ENCODE data around the gene NUDT9.
"Not testable (repeated sequence)": the region's sequence is repeated elsewhere in the genome, so short reads cannot be mapped to it uniquely, and the experiment has no call there.

Gene NUDT9

DNA sequence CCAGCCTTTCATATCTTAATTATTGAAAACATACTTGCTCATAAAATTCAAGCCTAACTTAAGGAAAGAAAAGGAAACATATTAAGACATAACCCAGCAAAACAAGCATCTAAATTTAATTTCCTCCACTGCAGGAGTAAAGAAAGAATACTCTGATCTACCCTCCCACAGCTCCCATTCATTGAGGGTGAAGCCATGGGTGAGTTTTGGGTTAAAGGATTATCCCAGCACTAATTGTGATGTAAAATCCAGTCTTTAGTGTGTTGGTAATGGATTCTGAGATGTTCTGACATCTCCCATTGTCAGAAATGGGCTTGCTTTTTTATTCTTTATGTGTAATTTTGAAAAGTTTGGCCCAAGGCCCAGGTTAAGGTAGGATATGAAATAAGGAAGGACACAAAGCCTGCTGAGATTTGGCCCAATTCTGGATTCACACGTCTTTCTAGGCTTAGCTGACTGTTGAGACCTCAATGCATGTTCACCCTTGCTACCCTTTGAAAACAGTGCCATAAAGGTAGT is 56.4 kb downstream of the NUDT9 start:
- no peak overlapping the region for H3K23ac ChIP-seq (ENCODE audit: low read depth, low read length, poor library complexity)
- WGBS, 2 donors (ENCODE audit: extremely low coverage in 2 of 2, insufficient read length in 2 of 2, insufficient replicate concordance in 1 of 2) = no CpG with 5 or more reads among the region's 1 CpG
- no peak overlapping the region for H2AK5ac ChIP-seq (ENCODE audit: low read depth, low read length)
- no peak overlapping the region for H3K18ac ChIP-seq (ENCODE audit: low read length)
- no peaks in the 10 kb centered on the region for H3K4me1 ChIP-seq (ENCODE audit: control insufficient read depth in 2 of 2, insufficient read depth in 1 of 2, low read depth in 1 of 2, low read length in 2 of 2)
- H2BK5ac ChIP-seq (ENCODE audit: low read length) = no peak overlapping the region
- no peak overlapping the region for H2BK15ac ChIP-seq (ENCODE audit: low read length)
- no peak overlapping the region for H4K91ac ChIP-seq (ENCODE audit: low read depth, low read length, poor library complexity)
- no peak overlapping the region for H3K4me2 ChIP-seq (ENCODE audit: insufficient read depth, low read length, poor library complexity, severe bottlenecking)
- no peak for DNase-seq (ENCODE audit: low spot score)
- H3K9ac ChIP-seq (ENCODE audit: low read depth, low read length, poor library complexity) = no peak overlapping the region
- no peaks in the 10 kb centered on the region for H3K36me3 ChIP-seq (replicated peaks in 1 of 2; ENCODE audit: control insufficient read depth in 2 of 2, insufficient read depth in 2 of 2, low read length in 2 of 2)
- H3K14ac ChIP-seq (ENCODE audit: low read length) = no peak overlapping the region
- H3K4ac ChIP-seq (ENCODE audit: low read length) = no peak overlapping the region
- H2AFZ ChIP-seq (ENCODE audit: low read length) = no peak overlapping the region
- H3K4me3 ChIP-seq (ENCODE audit: low read length in 2 of 2) = no peak overlapping the region
- H3K79me1 ChIP-seq (ENCODE audit: low read depth, low read length) = no peaks in the 10 kb centered on the region
- H4K8ac ChIP-seq (ENCODE audit: low read depth, low read length) = no peak overlapping the region
- no peaks in the 10 kb centered on the region for H3K9me3 ChIP-seq (replicated peaks in 1 of 2; ENCODE audit: control insufficient read depth in 2 of 2, insufficient read depth in 1 of 2, low read depth in 1 of 2, low read length in 2 of 2)
- H2BK12ac ChIP-seq (ENCODE audit: low read length) = no peak overlapping the region
- no peak overlapping the region for H2BK120ac ChIP-seq (ENCODE audit: low read depth, low read length)
- H3K27ac ChIP-seq (replicated peaks; ENCODE audit: low read length) = no peak overlapping the region
- no peaks in the 10 kb centered on the region for H3K27me3 ChIP-seq (ENCODE audit: control insufficient read depth in 3 of 3, insufficient read depth in 3 of 3, low read depth in 1 of 3, low read length in 3 of 3)

DNA sequence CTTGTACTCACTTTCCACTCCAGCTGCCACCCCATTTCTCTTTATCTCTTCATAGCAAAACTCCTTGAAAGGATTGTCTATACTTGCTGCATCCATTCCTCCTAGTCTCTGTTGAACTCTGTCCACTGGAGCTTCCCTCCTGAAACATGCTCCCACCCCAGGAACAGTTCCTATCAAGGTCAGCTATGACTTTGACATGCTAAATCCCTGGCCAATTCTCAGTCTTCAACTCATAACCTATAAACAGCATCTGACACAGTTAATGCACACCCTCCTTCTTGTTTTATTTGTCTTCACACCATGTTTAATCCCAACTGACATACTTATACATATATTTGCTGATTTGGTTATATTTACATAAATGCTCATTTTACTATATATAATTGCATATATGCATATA is 59.0 kb downstream of the NUDT9 start:
- no peak overlapping the region for H3K9ac ChIP-seq (ENCODE audit: low read depth, low read length, poor library complexity)
- H3K23ac ChIP-seq (ENCODE audit: low read depth, low read length, poor library complexity) = no peak overlapping the region
- no peak overlapping the region for H4K8ac ChIP-seq (ENCODE audit: low read depth, low read length)
- H3K4ac ChIP-seq (ENCODE audit: low read length) = no peak overlapping the region
- no peak overlapping the region for H4K91ac ChIP-seq (ENCODE audit: low read depth, low read length, poor library complexity)
- H3K9me3 ChIP-seq (replicated peaks in 1 of 2; ENCODE audit: control insufficient read depth in 2 of 2, insufficient read depth in 1 of 2, low read depth in 1 of 2, low read length in 2 of 2) = no peaks in the 10 kb centered on the region
- no peak overlapping the region for H3K18ac ChIP-seq (ENCODE audit: low read length)
- no peak overlapping the region for H2AK5ac ChIP-seq (ENCODE audit: low read depth, low read length)
- H2BK120ac ChIP-seq (ENCODE audit: low read depth, low read length) = no peak overlapping the region
- H3K79me1 ChIP-seq (ENCODE audit: low read depth, low read length) = no peaks in the 10 kb centered on the region
- H2AFZ ChIP-seq (ENCODE audit: low read length) = no peak overlapping the region
- H3K27ac ChIP-seq (replicated peaks; ENCODE audit: low read length) = no peak overlapping the region
- no peaks in the 10 kb centered on the region for H3K4me1 ChIP-seq (ENCODE audit: control insufficient read depth in 2 of 2, insufficient read depth in 1 of 2, low read depth in 1 of 2, low read length in 2 of 2)
- no peak overlapping the region for H3K4me2 ChIP-seq (ENCODE audit: insufficient read depth, low read length, poor library complexity, severe bottlenecking)
- no peak overlapping the region for H2BK15ac ChIP-seq (ENCODE audit: low read length)
- no peak overlapping the region for H2BK12ac ChIP-seq (ENCODE audit: low read length)
- H2BK5ac ChIP-seq (ENCODE audit: low read length) = no peak overlapping the region
- no peak overlapping the region for H3K4me3 ChIP-seq (ENCODE audit: low read length in 2 of 2)
- no peak overlapping the region for H3K14ac ChIP-seq (ENCODE audit: low read length)
- no peaks in the 10 kb centered on the region for H3K36me3 ChIP-seq (replicated peaks in 1 of 2; ENCODE audit: control insufficient read depth in 2 of 2, insufficient read depth in 2 of 2, low read length in 2 of 2)
- H3K27me3 ChIP-seq (ENCODE audit: control insufficient read depth in 3 of 3, insufficient read depth in 3 of 3, low read depth in 1 of 3, low read length in 3 of 3) = no peaks in the 10 kb centered on the region
- DNase-seq (ENCODE audit: low spot score) = no peak

DNA sequence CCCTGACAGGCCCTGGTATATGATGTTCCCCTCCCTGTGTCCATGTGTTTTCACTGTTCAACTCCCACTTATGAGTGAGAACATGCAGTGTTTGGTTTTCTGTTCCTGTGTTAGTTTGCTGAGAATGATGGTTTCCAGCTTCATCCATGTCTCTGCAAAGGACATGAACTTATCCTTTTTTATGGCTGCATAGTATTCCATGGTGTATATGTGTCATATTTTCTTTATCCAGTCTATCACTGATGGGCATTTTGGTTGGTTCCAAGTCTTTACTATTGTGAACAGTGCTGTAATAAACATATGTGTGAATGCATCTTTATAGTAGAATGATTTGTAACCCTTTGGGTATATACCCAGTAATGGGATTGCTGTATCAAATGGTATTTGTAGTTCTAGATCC is 60.9 kb downstream of the NUDT9 start:
- H3K4me1 ChIP-seq (ENCODE audit: control insufficient read depth in 2 of 2, insufficient read depth in 1 of 2, low read depth in 1 of 2, low read length in 2 of 2); H3K23ac ChIP-seq (ENCODE audit: low read depth, low read length, poor library complexity); H3K9ac ChIP-seq (ENCODE audit: low read depth, low read length, poor library complexity); H3K4me3 ChIP-seq (ENCODE audit: low read length in 2 of 2); H4K8ac ChIP-seq (ENCODE audit: low read depth, low read length); H2BK120ac ChIP-seq (ENCODE audit: low read depth, low read length); H3K14ac ChIP-seq (ENCODE audit: low read length); H2AFZ ChIP-seq (ENCODE audit: low read length); H3K9me3 ChIP-seq (replicated peaks in 1 of 2; ENCODE audit: control insufficient read depth in 2 of 2, insufficient read depth in 1 of 2, low read depth in 1 of 2, low read length in 2 of 2); H2BK12ac ChIP-seq (ENCODE audit: low read length); H2AK5ac ChIP-seq (ENCODE audit: low read depth, low read length); H3K79me1 ChIP-seq (ENCODE audit: low read depth, low read length); H2BK15ac ChIP-seq (ENCODE audit: low read length); H3K27me3 ChIP-seq (ENCODE audit: control insufficient read depth in 3 of 3, insufficient read depth in 3 of 3, low read depth in 1 of 3, low read length in 3 of 3); H3K4me2 ChIP-seq (ENCODE audit: insufficient read depth, low read length, poor library complexity, severe bottlenecking); H3K36me3 ChIP-seq (replicated peaks in 1 of 2; ENCODE audit: control insufficient read depth in 2 of 2, insufficient read depth in 2 of 2, low read length in 2 of 2); DNase-seq (ENCODE audit: low spot score); H2BK5ac ChIP-seq (ENCODE audit: low read length); H3K18ac ChIP-seq (ENCODE audit: low read length); H3K4ac ChIP-seq (ENCODE audit: low read length); H3K27ac ChIP-seq (replicated peaks; ENCODE audit: low read length); H4K91ac ChIP-seq (ENCODE audit: low read depth, low read length, poor library complexity): not testable (repeated sequence)

DNA sequence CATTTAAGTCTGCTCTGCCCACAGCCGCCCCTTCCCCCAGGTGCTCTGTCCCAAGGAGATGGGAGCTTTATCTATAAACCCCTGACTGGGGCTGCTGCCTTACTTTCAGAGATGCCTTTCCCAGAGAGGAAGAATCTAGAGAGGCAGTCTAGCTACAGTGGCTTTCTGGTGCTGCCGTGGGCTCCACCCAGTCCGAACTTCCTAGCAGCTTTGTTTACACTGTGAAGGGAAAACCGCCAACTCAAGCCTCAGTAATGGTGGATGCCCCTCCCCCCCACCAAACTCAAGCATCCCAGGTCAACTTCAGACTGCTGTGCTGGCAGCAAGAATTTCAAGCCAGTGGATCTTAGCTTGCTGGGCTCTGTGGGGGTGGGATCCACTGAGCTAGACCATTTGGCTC is 66.3 kb downstream of the NUDT9 start:
- H3K79me1 ChIP-seq (ENCODE audit: low read depth, low read length); H2BK15ac ChIP-seq (ENCODE audit: low read length); DNase-seq (ENCODE audit: low spot score); H3K27me3 ChIP-seq (ENCODE audit: control insufficient read depth in 3 of 3, insufficient read depth in 3 of 3, low read depth in 1 of 3, low read length in 3 of 3); H3K23ac ChIP-seq (ENCODE audit: low read depth, low read length, poor library complexity); H3K14ac ChIP-seq (ENCODE audit: low read length); H3K4me1 ChIP-seq (ENCODE audit: control insufficient read depth in 2 of 2, insufficient read depth in 1 of 2, low read depth in 1 of 2, low read length in 2 of 2); H3K18ac ChIP-seq (ENCODE audit: low read length); H3K36me3 ChIP-seq (replicated peaks in 1 of 2; ENCODE audit: control insufficient read depth in 2 of 2, insufficient read depth in 2 of 2, low read length in 2 of 2); H4K8ac ChIP-seq (ENCODE audit: low read depth, low read length); H2BK12ac ChIP-seq (ENCODE audit: low read length); H3K9me3 ChIP-seq (replicated peaks in 1 of 2; ENCODE audit: control insufficient read depth in 2 of 2, insufficient read depth in 1 of 2, low read depth in 1 of 2, low read length in 2 of 2); H3K4me3 ChIP-seq (ENCODE audit: low read length in 2 of 2); H4K91ac ChIP-seq (ENCODE audit: low read depth, low read length, poor library complexity); H3K9ac ChIP-seq (ENCODE audit: low read depth, low read length, poor library complexity); H2BK120ac ChIP-seq (ENCODE audit: low read depth, low read length); H2BK5ac ChIP-seq (ENCODE audit: low read length); H2AK5ac ChIP-seq (ENCODE audit: low read depth, low read length); H3K4ac ChIP-seq (ENCODE audit: low read length); H2AFZ ChIP-seq (ENCODE audit: low read length); H3K4me2 ChIP-seq (ENCODE audit: insufficient read depth, low read length, poor library complexity, severe bottlenecking); H3K27ac ChIP-seq (replicated peaks; ENCODE audit: low read length): not testable (repeated sequence)
- no CpG with 5 or more reads among the region's 4 CpGs for WGBS, 2 donors (ENCODE audit: extremely low coverage in 2 of 2, insufficient read length in 2 of 2, insufficient replicate concordance in 1 of 2)
